ENCODE data around the gene DNAJB14.

- TF ChIP-seq CTCF (IDR thresholded peaks at IDR 0.05; ENCODE audit: insufficient read depth, low read depth, low read length): peak; percentile 39
- no peak for TF ChIP-seq EZH2 (IDR thresholded peaks at IDR 0.05; ENCODE audit: insufficient read depth, low read length)
Measured at GRCh38 chr4:99885063-99885664, 61.3 kb downstream of the DNAJB14 start.

Measured in astrocyte (in vitro differentiated cells and primary cell).